SK-N-MC (cell line): Measurements from ENCODE around the gene UBXN11.

Experiments
- EZH2 ChIP-seq: fragments of 200-600 bp; sonication (generic); IDR thresholded peaks from one replicate; pipeline ENCODE4 v1.6.1; 2017; ENCODE audit warnings: antibody characterized with exemption
- FOXP2 ChIP-seq: optimal IDR thresholded peaks from 2 replicates; pipeline ENCODE3; 2011; ENCODE audit warnings: mild to moderate bottlenecking, moderate library complexity; ENCODE audit not compliant: insufficient read depth; ENCODE audit errors: extremely low read length, control extremely low read depth
- POLR2AphosphoS5 ChIP-seq: IDR thresholded peaks from 2 replicates; pipeline ENCODE4 v1.6.1; 2012; ENCODE audit warnings: mild to moderate bottlenecking, low read depth, low read length, borderline replicate concordance

GRCh38 chr1:26263212-26263611, 43.2 kb downstream of the UBXN11 start:
- TF ChIP-seq EZH2: no peak
- TF ChIP-seq POLR2AphosphoS5: no peak
- TF ChIP-seq FOXP2: no peak
